ENCODE data around the gene TBC1D7.

DNA sequence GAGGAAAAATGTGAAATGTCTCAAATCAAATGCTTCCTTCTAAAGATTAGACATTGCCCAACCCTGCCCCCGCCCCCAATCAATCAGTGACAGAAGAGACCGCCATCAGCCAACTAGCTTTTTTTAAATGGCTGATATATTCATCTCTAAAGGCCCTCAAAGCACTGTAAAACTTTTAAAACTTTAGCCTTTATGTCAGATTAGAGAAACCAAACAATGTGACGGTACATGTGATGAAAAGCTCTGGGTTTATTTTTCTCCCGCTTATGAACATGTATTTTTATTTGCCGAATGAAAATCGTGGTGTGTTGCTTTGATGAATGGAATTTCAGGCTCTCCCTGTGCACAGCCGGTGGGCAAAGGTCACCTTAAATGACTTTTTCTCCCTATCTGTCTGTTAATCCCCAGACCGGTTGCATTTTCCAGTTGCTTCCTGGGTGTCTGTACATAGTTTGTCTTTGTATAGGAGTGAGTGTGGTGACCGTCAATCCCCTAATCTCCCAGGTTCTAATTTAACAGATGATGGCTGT, 38.5 kb downstream of the TBC1D7 start:
- TF ChIP-seq EZH2 (IDR thresholded peaks at IDR 0.05) (no peak), TCF7L2 (IDR thresholded peaks at IDR 0.05; ENCODE audit: borderline replicate concordance, extremely low read depth, insufficient read depth, insufficient read length) (no peak), SP1 (IDR thresholded peaks at IDR 0.05; ENCODE audit: low read depth) (no peak), YY1 (IDR thresholded peaks at IDR 0.05; ENCODE audit: extremely low read depth, insufficient replicate concordance, low read depth, low read length) (no peak), FOSL1 (IDR thresholded peaks at IDR 0.05; ENCODE audit: low read depth) (no peak), POLR2A (IDR thresholded peaks at IDR 0.05; ENCODE audit: borderline replicate concordance, extremely low read depth, insufficient read depth, insufficient read length) (no peak), RAD21 (IDR thresholded peaks at IDR 0.05; ENCODE audit: low read depth) (no peak), SIN3A (IDR thresholded peaks at IDR 0.05; ENCODE audit: low read depth) (no peak), POLR2AphosphoS5 (IDR thresholded peaks at IDR 0.05; ENCODE audit: low read depth, low read length) (no peak), CEBPB (IDR thresholded peaks at IDR 0.05; ENCODE audit: low read depth) (no peak), SRF (IDR thresholded peaks at IDR 0.05; ENCODE audit: low read depth) (no peak)
- TF ChIP-seq, protein P1, sequence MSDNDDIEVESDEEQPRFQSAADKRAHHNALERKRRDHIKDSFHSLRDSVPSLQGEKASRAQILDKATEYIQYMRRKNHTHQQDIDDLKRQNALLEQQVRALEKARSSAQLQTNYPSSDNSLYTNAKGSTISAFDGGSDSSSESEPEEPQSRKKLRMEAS (IDR thresholded peaks at IDR 0.05): no peak
- TF ChIP-seq, protein P2, sequence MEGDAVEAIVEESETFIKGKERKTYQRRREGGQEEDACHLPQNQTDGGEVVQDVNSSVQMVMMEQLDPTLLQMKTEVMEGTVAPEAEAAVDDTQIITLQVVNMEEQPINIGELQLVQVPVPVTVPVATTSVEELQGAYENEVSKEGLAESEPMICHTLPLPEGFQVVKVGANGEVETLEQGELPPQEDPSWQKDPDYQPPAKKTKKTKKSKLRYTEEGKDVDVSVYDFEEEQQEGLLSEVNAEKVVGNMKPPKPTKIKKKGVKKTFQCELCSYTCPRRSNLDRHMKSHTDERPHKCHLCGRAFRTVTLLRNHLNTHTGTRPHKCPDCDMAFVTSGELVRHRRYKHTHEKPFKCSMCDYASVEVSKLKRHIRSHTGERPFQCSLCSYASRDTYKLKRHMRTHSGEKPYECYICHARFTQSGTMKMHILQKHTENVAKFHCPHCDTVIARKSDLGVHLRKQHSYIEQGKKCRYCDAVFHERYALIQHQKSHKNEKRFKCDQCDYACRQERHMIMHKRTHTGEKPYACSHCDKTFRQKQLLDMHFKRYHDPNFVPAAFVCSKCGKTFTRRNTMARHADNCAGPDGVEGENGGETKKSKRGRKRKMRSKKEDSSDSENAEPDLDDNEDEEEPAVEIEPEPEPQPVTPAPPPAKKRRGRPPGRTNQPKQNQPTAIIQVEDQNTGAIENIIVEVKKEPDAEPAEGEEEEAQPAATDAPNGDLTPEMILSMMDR (IDR thresholded peaks at IDR 0.05 in 2 of 3, conservative IDR thresholded peaks at IDR 0.05 in 1 of 3; ENCODE audit: borderline replicate concordance in 1 of 3, insufficient read depth in 1 of 3, low read depth in 2 of 3, low read length in 2 of 3): no peak
- TF ChIP-seq, protein P3, sequence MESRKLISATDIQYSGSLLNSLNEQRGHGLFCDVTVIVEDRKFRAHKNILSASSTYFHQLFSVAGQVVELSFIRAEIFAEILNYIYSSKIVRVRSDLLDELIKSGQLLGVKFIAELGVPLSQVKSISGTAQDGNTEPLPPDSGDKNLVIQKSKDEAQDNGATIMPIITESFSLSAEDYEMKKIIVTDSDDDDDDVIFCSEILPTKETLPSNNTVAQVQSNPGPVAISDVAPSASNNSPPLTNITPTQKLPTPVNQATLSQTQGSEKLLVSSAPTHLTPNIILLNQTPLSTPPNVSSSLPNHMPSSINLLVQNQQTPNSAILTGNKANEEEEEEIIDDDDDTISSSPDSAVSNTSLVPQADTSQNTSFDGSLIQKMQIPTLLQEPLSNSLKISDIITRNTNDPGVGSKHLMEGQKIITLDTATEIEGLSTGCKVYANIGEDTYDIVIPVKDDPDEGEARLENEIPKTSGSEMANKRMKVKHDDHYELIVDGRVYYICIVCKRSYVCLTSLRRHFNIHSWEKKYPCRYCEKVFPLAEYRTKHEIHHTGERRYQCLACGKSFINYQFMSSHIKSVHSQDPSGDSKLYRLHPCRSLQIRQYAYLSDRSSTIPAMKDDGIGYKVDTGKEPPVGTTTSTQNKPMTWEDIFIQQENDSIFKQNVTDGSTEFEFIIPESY (IDR thresholded peaks at IDR 0.05; ENCODE audit: extremely low read depth, insufficient replicate concordance, low read length): no peak

Measured in HCT116 (cell line).